Neural cell (in vitro differentiated cells): Measurements from ENCODE around the gene CYP4F12.

Source experiments
- CTCF ChIP-seq: fragments of 450-650 bp; IDR thresholded peaks from 2 replicates; pipeline ENCODE4 v1.5.1; 2014; ENCODE audit warnings: antibody characterized with exemption, mild to moderate bottlenecking, moderate library complexity; ENCODE audit not compliant: poor library complexity, severe bottlenecking
- EP300 ChIP-seq: fragments of 450-650 bp; conservative IDR thresholded peaks from 2 replicates; pipeline ENCODE4 v1.6.1; 2014; ENCODE audit warnings: antibody characterized with exemption, mild to moderate bottlenecking, moderate library complexity; ENCODE audit not compliant: poor library complexity, severe bottlenecking
- EZH2 ChIP-seq: fragments of 200-600, 300-800 bp; shearing (Covaris generic), sonication (generic); IDR thresholded peaks from 2 replicates; pipeline ENCODE4 v1.6.1; 2014; ENCODE audit warnings: antibody characterized with exemption, low read length, borderline replicate concordance, mild to moderate bottlenecking; ENCODE audit not compliant: insufficient read depth, poor library complexity, severe bottlenecking
- MXI1 ChIP-seq: fragments of 450-650 bp; conservative IDR thresholded peaks from 2 replicates; pipeline ENCODE4 v1.6.1; 2014; ENCODE audit warnings: antibody characterized with exemption, mild to moderate bottlenecking; ENCODE audit not compliant: poor library complexity, severe bottlenecking
- POLR2AphosphoS5 ChIP-seq: IDR thresholded peaks from 2 replicates; pipeline ENCODE4 v1.6.1; 2012
- SMC3 ChIP-seq: fragments of 450-650 bp; conservative IDR thresholded peaks from 2 replicates; pipeline ENCODE4 v1.6.1; 2014; ENCODE audit warnings: antibody characterized with exemption, mild to moderate bottlenecking, moderate library complexity; ENCODE audit not compliant: poor library complexity
- TAF1 ChIP-seq: IDR thresholded peaks from 2 replicates; pipeline ENCODE4 v1.6.1; 2012; ENCODE audit warnings: low read depth
- TF ChIP-seq, protein P1 (sequence below): IDR thresholded peaks from 2 replicates; pipeline ENCODE4 v1.6.1; 2012; ENCODE audit warnings: borderline replicate concordance

GRCh38 chr19:15633082-15633835 lies 39.6 kb upstream of the CYP4F12 start:
- TF ChIP-seq CTCF (no peak), EZH2 (no peak), MXI1 (no peak), POLR2AphosphoS5 (no peak), SMC3 (no peak), EP300 (no peak), TAF1 (no peak)
- TF ChIP-seq, protein P1, sequence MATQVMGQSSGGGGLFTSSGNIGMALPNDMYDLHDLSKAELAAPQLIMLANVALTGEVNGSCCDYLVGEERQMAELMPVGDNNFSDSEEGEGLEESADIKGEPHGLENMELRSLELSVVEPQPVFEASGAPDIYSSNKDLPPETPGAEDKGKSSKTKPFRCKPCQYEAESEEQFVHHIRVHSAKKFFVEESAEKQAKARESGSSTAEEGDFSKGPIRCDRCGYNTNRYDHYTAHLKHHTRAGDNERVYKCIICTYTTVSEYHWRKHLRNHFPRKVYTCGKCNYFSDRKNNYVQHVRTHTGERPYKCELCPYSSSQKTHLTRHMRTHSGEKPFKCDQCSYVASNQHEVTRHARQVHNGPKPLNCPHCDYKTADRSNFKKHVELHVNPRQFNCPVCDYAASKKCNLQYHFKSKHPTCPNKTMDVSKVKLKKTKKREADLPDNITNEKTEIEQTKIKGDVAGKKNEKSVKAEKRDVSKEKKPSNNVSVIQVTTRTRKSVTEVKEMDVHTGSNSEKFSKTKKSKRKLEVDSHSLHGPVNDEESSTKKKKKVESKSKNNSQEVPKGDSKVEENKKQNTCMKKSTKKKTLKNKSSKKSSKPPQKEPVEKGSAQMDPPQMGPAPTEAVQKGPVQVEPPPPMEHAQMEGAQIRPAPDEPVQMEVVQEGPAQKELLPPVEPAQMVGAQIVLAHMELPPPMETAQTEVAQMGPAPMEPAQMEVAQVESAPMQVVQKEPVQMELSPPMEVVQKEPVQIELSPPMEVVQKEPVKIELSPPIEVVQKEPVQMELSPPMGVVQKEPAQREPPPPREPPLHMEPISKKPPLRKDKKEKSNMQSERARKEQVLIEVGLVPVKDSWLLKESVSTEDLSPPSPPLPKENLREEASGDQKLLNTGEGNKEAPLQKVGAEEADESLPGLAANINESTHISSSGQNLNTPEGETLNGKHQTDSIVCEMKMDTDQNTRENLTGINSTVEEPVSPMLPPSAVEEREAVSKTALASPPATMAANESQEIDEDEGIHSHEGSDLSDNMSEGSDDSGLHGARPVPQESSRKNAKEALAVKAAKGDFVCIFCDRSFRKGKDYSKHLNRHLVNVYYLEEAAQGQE: no peak
